ENCODE results near the gene DNAH14. TPM values are rescaled to one million over a fixed set of nuclear protein-coding genes. Genes with fewer than 3 reads are reported as not detected.

DNAH14 gene
- total and polyA plus RNA-seq, 2 of the 8 experiments (the other 6 are each of a cell fraction or from before 2014, with no cell fraction given), result 8.4 to 40.7 TPM

DNA sequence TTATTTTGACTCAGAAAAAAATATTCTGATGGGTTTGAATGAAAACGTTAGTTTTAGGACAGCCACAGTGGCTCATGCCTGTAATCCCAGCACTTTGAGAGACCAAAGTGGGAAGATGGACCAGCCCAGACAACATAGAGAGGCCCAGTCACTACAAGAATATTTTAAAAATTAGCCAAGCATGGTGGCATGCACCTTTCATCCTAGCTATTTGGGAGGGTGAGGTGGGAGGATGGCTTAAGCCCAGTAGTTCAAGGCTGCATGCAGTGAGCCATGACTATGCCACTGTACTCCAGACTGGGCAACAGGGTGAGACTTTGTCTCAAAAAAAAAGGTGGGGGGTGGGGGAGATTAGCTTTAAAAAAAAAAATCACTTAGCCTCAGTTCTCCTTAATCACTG, 370.9 kb downstream of the DNAH14 start:
- FAIRE-seq (no peak), DNase-seq (ENCODE audit: low read depth in 1 of 2, low spot score in 2 of 2) (no peak)
- no peaks in the 10 kb centered on the region for H3K79me2 ChIP-seq (ENCODE audit: control insufficient read depth in 1 of 2, insufficient read depth in 2 of 2, low read length in 2 of 2)
- ChIA-PET POLR2A (ENCODE audit: partially characterized antibody) (no interaction called here), CTCF (ENCODE audit: partially characterized antibody) (interaction anchor here (0.6 to 1.2 kb wide), 2 partner anchors 18 to 449 kb away, joined by 3 to 4 read pairs; no protein-coding TSS in a partner anchor)
- no peaks in the 10 kb centered on the region for H3K23me2 ChIP-seq (ENCODE audit: low read depth, low read length)
- no peak overlapping the region for H2BK120ac ChIP-seq (replicated peaks; ENCODE audit: low read depth, low read length)
- no peaks in the 10 kb centered on the region for H3K9me3 ChIP-seq (ENCODE audit: insufficient read depth in 2 of 2, low read depth in 1 of 2, low read length in 1 of 2)
- H2BK5ac ChIP-seq (ENCODE audit: low read depth, low read length), result no peak overlapping the region
- no peak overlapping the region for H3K4ac ChIP-seq (replicated peaks; ENCODE audit: insufficient read length, low read depth, low read length)
- no peaks in the 10 kb centered on the region for H3K36me3 ChIP-seq (ENCODE audit: control insufficient read depth in 2 of 4, insufficient read depth in 4 of 4, low read length in 3 of 4)
- no peak overlapping the region for H3K18ac ChIP-seq (ENCODE audit: extremely low read depth, low read length)
- H2AFZ ChIP-seq (ENCODE audit: low read length), result no peak overlapping the region
- no peak overlapping the region for H2AK5ac ChIP-seq (ENCODE audit: low read depth, low read length)
- no peak overlapping the region for H3K4me2 ChIP-seq (ENCODE audit: insufficient read depth in 1 of 2, low read depth in 2 of 2, low read length in 2 of 2)
- no peaks in the 10 kb centered on the region for H3K79me1 ChIP-seq (ENCODE audit: low read depth, low read length)
- 95% methylated on average over 1 of the region's 1 CpG; no CpG with 5 or more reads in 1 of the 2 experiments for WGBS, 2 experiments (ENCODE audit: extremely low coverage in 1 of 2, insufficient coverage in 1 of 2, insufficient read length in 1 of 2, insufficient replicate concordance in 2 of 2, low coverage in 1 of 2, low lambda C conversion rate in 2 of 2, missing lambda C conversion rate in 1 of 2)
- no peak overlapping the region for H3K27ac ChIP-seq (ENCODE audit: low read depth, low read length)
- H2BK15ac ChIP-seq (ENCODE audit: low read length), result no peak overlapping the region
- H3K56ac ChIP-seq (replicated peaks; ENCODE audit: insufficient read length, low read depth, low read length), result no peak overlapping the region
- H3K4me3 ChIP-seq (ENCODE audit: extremely low read depth in 1 of 4, insufficient read depth in 2 of 4, low read depth in 3 of 4, low read length in 4 of 4), result no peak overlapping the region
- no peak overlapping the region for H3K14ac ChIP-seq (ENCODE audit: insufficient read length)
- no peak overlapping the region for H4K8ac ChIP-seq (ENCODE audit: extremely low read depth, insufficient read depth, low read length)
- no peaks in the 10 kb centered on the region for H4K20me1 ChIP-seq (replicated peaks in 1 of 2; ENCODE audit: control insufficient read depth in 1 of 2, insufficient read depth in 2 of 2, low read length in 2 of 2)
- H4K5ac ChIP-seq (ENCODE audit: insufficient read length, low read depth, low read length), result no peak overlapping the region
- H3K23ac ChIP-seq (ENCODE audit: insufficient read length), result no peak overlapping the region
- H3K9ac ChIP-seq (replicated peaks in 1 of 4; ENCODE audit: extremely low read depth in 1 of 4, low read depth in 3 of 4, low read length in 3 of 4), result no peak overlapping the region
- H3K4me1 ChIP-seq (replicated peaks in 1 of 4; ENCODE audit: control insufficient read depth in 3 of 4, insufficient read depth in 4 of 4, low read length in 3 of 4), result no peaks in the 10 kb centered on the region
- H3K27me3 ChIP-seq (replicated peaks in 1 of 4; ENCODE audit: control insufficient read depth in 3 of 4, extremely low read depth in 1 of 4, insufficient read depth in 3 of 4, low read length in 3 of 4), result no peaks in the 10 kb centered on the region
- no peak overlapping the region for H2BK20ac ChIP-seq (ENCODE audit: low read length)
- H4K91ac ChIP-seq (replicated peaks; ENCODE audit: insufficient read length, low read length), result no peak overlapping the region
- H2BK12ac ChIP-seq (ENCODE audit: low read depth, low read length), result no peak overlapping the region
- TF ChIP-seq SRF (IDR thresholded peaks at IDR 0.05; ENCODE audit: low read depth, low read length), result no peak
- TF ChIP-seq CTBP2 (IDR thresholded peaks at IDR 0.05; ENCODE audit: borderline replicate concordance, insufficient read depth, insufficient read length, low read length), result no peak
- no peak for TF ChIP-seq SIN3A (conservative IDR thresholded peaks at IDR 0.05 in 1 of 2, IDR thresholded peaks at IDR 0.05 in 1 of 2; ENCODE audit: low read depth in 1 of 2, low read length in 2 of 2)
- TF ChIP-seq FOSL1 (IDR thresholded peaks at IDR 0.05; ENCODE audit: insufficient read depth, low read depth, low read length), result no peak
- no peak for TF ChIP-seq HDAC2 (IDR thresholded peaks at IDR 0.05; ENCODE audit: borderline replicate concordance in 1 of 2, low read depth in 2 of 2, low read length in 2 of 2)
- TF ChIP-seq ZNF274 (IDR thresholded peaks at IDR 0.05; ENCODE audit: borderline replicate concordance, extremely low read depth, low read length), result no peak
- no peak for TF ChIP-seq TBP (IDR thresholded peaks at IDR 0.05; ENCODE audit: low read depth, low read length)
- TF ChIP-seq SIRT6 (IDR thresholded peaks at IDR 0.05; ENCODE audit: low read length), result no peak
- no peak for TF ChIP-seq KDM5A (IDR thresholded peaks at IDR 0.05; ENCODE audit: low read length)
- TF ChIP-seq CEBPB (IDR thresholded peaks at IDR 0.05; ENCODE audit: low read depth, low read length), result no peak
- TF ChIP-seq, protein P1, sequence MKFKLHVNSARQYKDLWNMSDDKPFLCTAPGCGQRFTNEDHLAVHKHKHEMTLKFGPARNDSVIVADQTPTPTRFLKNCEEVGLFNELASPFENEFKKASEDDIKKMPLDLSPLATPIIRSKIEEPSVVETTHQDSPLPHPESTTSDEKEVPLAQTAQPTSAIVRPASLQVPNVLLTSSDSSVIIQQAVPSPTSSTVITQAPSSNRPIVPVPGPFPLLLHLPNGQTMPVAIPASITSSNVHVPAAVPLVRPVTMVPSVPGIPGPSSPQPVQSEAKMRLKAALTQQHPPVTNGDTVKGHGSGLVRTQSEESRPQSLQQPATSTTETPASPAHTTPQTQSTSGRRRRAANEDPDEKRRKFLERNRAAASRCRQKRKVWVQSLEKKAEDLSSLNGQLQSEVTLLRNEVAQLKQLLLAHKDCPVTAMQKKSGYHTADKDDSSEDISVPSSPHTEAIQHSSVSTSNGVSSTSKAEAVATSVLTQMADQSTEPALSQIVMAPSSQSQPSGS (IDR thresholded peaks at IDR 0.05; ENCODE audit: low read length), result no peak
- TF ChIP-seq SUZ12 (IDR thresholded peaks at IDR 0.05; ENCODE audit: low read length), result no peak
- no peak for TF ChIP-seq SP4 (IDR thresholded peaks at IDR 0.05; ENCODE audit: low read length)

Data from H1 (cell line).